Stimulated activated CD4-positive, alpha-beta T cell treated with anti-CD3 and anti-CD28 coated beads, Interleukin-4, amount 100 ng/mL, for 24 hours (primary cell): ENCODE data around the gene FAM131C.
"Not testable (repeated sequence)": the region's sequence is repeated elsewhere in the genome, so short reads cannot be mapped to it uniquely, and the experiment has no call there.

Experiments
- DNase-seq: peaks from one replicate; pipeline ENCODE4 v3.0.0-alpha.2; 2020

The FAM131C gene

DNA sequence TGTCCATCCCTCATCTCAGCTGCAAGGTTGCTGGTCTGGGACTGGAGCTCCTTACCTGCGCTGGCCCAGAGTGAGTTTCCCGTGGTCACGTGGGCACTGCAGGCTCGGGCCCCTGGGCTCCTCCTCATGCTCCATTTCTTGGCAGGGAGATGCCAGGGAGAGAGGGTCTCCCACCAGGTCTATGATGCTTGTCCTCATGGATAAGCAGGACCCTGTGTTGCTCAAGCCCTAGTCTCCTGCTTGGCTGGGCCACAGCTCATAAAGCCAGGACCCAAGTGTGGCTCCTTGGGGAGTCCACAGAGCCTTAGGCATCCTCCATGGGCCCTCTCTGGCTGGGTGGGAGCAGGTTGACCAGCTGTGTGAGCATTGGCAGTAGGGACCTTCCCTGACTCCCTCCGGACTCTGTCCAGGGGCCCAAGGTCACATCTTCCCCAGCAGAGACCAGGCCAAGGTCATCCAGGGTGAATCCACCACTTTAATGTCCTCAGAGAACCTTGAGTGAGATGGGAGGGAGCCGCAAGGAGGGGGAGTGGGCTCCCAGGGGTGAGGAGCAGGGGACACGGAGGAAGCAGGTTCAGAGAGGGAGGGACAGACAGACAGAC, 16.0 kb downstream of the FAM131C start:
- DNase-seq = not testable (repeated sequence)

DNA sequence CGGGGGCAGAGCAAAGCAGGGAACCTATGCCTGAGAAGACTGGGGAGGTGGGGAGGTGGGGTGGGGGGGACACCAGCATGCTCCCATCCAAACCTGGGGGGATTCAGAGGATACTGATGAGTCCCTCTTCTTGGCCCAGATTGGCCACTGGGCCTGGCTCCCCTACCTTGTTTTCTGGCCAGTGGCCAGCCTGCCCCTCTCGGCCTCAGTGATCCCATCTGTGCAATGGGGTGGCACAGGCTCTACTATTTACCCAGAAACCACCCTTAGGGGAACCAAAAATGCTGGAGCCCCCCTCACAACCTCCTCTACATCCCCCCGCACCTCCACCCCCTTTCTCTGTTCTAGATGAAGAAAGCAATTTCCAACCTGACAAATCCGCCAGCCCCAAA, 16.9 kb downstream of the FAM131C start:
- not testable (repeated sequence) for DNase-seq

DNA sequence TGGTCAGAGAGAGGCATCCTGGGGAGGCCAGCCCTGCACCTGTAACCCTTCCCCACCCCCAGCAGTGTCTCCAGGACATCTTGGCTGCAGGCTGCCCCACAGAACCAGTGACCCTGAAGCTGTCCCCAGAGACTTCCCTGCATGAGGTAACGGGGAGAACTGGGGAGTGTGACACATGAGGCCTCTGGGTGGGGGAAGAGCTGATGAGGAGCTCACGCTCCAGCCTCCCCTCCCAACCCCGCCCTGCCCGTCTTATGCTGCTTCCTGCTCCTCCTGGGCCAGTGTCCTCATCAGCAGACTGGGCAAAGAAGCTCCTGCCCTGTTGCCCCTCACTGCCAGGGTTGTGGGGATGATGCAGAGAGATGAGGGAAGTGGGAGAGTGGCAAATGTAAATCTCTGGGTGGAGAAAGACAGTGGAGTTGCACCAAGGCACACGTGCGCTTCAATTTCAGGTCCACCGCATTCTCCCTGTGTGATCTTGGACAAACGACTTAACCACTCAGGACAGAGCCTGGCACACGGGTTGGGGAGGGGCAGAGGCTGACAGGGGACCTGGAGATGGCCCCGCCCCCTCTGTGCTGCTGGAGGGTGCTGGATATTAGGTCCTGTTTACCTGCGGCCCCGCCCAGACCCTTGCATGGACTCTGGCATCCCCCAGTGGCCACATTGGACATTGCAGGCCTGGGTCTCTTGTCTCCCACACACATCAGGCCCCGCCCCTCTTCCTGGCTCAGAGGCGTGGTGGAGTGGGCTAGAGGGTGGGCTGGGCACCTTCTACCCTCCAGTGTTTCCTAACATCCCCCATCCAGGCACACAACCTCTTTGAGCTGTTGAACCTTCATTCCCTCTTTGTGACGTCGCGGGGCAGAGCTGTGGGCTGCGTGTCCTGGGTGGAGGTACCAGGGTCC, 17.6 kb downstream of the FAM131C start:
- peak; percentile 76 for DNase-seq

DNA sequence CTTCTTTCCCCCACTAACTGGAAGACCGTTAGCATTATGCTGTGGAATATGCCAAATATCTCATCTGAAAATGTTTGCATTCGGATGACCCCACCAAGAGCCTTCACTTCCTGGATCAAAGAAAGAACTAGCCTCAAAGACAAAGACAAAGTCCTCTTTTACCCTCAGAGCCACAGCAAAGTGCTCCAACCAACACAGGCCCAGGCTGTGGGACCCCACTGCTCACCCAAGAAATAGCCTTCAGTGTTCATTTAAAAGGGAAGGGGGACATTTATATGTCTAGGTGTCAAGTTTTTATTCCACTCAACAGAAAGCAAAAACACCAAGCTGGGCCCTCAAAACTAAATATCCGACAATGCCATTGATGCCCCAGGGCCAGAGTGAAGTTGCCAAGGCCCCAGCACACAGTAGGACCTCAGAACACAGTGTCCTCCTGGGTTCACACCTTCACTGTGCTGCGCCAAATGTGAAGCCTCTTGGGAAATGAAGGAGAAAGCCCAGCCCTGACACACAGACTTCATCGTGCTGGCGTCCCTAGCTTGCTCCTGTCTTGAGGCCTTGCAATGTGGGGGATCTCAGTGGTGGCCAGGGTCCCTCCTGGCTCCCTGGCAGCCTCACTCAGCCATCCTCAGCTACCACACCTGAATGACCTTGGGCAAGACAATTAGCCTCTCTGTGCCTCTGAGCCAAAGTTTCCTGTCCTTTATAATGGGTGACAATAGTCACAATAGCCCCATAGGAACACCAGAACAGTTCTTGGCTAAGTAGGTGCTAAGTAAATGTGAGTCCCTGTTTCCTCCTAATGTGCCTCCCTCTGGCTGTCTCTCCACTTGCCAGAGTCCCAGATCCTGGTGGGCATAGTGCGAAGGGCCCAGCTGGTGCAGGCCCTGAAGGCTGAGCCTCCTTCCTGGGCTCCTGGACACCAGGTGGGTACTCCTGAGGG, 18.6 kb downstream of the FAM131C start:
- DNase-seq = no peak

DNA sequence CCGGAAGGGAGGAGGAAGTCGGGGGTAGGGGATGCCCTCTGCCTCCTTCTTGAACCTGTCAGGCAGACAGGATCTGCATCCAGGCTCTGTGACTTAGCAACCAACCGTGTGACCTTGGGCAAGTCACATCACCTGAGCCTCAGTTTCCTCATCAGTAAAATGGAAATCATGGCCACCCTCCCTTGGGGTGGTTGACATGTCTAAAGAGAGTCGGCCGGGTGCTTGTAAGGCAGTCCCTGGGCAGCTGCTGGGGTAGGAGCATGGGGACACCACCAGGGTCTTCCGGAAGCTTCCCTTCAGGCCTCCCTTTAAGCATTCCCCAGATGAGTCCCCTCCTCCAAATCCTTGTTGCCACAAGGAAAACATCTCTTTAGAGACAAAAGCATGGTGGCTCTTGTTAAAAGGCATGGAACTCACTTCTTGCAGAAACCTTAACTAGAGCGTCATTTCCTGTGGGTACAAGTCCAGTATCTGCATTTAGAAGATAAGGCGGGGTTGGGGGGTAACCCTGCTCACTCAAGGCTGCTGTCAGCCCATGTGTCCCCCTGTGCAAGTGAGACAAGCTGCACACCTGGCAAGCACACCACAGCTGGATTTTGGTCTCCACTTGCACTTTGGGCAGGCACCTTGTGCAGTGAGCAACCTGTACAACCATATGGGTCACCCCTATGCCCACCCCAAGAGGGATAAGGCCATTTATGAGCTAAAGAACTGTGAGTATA, 19.5 kb downstream of the FAM131C start:
- no peak for DNase-seq

DNA sequence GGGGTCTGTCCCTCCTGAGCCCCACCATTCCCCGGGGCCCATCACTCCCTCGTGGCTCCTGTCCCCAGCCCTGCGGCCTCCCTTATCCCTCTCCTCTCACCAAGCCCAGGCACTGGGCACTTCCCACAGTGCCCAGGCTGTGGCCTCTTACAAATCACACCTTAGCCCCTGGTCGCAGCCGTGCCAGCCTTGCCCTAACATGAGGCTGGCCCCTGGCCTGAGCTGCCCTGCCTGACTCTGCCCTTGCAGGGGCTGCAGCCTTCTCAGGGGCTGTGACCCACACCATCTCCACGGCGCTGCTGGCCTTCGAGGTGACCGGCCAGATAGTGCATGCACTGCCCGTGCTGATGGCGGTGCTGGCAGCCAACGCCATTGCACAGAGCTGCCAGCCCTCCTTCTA, 21.5 kb downstream of the FAM131C start:
- DNase-seq = not testable (repeated sequence)

DNA sequence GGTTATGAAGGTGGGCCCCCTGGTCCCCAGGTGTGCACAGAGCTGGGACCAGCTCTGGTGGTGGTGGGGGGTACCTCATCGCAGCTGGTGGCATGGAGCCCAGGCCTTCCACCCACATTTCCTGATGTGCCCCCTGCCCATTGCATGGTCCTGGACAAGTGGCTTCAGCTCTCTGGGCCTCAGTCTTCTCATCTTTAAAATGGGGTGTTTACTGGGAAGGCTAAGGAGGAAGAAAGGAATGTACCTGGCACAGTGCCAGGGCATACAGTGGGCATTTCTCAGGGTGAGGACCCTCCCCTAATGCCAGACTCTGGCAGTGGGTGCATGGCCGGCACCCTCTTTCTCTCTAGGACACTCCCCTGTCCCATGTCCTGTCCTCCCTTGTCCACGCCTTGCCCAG, 22.4 kb downstream of the FAM131C start:
- DNase-seq = no peak

DNA sequence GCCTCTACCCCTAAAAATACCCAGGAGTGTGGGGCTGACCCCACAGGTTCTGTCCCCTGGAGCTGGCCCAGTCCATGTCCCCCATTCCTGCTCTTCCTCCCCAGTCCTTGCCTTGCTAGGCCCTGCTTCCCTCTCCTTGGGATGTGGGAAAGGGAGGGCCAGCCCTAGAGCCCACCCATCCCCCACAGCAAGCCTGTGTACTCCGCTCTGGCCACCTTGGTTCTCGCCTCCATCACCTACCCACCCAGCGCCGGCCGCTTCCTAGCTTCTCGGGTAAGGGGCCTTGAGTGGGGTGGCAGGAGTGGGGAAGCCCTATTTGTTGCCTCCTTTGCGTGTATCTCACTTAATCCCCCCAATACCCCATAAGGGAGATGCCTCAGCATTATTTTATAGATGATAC, 23.1 kb downstream of the FAM131C start:
- no peak for DNase-seq

DNA sequence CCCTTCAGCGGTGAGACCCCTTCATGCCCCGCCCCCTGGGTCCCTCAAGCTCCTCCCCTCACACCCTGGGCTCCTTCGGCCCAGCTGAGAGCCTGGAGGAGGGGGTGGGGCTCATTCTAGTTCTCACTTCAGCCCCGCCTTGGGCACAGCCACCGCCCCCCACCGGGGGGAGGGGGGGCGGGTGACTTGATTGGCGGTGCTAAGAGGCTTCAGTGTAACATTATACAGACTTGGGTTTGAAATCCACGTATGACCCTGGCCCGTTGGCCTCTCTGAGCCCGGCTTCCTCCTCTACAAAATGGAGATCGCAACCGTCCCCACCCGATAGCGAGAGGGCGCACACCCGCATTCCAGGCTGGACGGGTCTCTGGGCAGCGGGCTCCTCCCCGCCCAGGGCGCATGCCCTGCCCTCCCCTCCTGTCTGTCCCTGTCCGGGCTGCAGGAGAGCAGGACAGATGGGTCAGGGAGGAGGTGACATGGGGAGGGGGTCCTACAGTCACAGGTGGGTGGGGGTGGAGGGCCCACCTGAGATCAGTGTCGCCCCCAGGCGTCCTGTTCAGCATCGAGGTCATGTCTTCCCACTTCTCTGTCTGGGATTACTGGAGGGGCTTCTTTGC, 24.8 kb downstream of the FAM131C start:
- DNase-seq = peak; percentile 17

DNA sequence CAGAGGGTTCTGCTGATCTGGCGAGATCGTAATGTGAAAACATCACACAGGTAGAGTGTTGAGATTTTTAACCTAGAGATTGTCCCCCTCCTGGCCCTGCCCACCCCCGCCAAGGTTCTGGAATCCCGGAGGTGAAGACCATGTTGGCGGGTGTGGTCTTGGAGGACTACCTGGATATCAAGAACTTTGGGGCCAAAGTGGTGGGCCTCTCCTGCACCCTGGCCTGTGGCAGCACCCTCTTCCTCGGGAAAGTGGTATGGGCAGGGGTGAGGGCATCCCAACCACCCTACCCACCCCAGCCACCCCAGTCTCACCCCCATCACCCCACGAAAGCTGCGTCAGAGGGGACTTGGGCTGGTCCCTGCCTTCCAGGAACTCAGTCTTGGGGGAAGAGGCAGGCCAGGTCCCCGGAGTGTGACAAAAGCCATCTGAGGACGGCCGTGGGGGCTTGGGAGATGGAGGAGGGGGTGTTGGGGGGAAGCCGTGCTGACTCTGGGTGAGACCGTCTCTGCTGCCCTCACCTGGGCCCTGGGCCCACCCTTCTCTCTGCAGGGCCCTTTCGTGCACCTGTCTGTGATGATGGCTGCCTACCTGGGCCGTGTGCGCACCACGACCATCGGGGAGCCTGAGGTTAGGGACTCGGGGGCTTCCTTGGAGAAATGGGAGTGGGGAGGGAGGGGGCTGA, 25.5 kb downstream of the FAM131C start:
- no peak for DNase-seq

DNA sequence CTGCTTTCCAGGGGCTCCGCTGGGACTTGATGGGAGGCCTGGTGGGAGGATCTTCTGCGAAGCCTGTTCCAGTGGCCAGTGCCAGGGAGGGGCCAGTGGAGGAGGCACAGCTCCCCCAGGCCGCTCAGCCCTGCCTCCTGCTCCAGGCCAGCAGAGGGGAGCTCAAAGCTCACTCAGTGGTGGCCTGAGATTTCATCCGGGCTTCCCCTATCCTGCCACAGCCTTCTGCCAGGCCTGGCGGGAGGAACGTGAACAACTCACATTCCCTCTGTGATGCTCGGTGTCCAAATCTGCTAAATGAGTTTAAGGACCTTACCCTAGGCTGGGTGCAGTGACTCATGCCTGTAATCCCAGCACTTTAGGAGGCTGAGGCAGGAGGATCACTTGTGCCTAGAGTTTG, 26.6 kb downstream of the FAM131C start:
- DNase-seq = no peak

DNA sequence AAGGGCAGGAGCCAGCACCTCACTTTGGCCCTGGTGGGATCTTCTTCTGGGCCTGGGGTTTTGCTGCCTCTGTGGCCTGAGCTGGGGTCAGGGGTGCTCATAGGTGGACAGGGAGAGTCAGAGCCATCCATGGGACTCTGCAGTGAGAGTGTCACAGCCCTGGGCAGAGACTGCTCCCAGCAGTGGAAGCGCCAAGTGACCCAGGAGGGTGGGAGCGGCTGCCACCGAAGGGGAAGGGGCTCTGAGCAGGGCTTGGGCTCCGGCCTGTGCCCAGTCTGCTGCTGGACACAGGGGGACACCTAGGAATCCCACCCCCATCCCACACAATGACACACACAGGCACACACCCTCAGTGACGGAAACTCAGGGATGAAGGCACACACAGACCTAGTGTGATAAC, 29.5 kb downstream of the FAM131C start:
- DNase-seq = no peak

DNA sequence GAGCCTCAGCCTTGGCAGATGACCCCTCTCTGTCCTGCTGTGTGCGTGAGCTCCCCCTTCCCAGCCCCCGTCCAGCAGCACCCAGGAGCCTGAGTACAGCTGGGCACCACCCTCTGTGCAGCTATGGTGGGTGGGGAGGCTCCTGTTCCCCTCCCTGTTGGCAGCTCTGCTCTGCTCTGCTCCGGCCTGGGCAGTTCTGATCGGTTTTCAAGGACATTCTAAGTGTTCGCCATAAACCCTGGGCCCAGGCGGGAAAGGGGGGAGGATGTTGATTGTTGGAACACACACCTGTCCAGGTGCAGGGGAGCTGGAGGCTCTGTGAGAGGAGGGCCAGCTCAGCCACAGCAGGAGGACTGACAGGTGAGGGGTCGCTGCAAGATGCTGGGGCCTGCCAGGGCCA, 29.9 kb downstream of the FAM131C start, which contains the start of gene CLCNKB:
TSS of gene CLCNKB (plus strand) at position 262 of the 400 bp plus-strand sequence. CDS start 711 bp downstream, outside the sequence.
- no peak for DNase-seq

DNA sequence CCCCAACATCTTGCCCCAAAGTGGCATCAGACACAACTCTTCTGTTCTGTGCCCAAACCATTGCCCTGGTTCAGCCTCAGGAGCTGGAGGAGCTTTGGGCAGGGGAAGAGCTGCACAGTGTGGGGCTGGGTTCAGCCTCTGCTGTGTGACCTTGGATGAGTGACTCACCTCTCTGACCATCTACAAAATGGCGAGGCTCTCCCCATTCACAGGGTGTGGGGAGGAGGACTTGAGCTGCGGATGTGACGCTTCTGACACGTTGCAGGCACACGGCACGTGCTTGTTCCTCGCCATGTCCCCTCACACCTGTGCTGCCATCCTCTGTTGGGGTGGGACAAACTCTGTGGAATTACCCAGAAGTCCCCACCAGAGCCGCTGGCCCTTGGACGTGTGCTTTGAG, 30.8 kb downstream of the FAM131C start:
- DNase-seq = not testable (repeated sequence)

DNA sequence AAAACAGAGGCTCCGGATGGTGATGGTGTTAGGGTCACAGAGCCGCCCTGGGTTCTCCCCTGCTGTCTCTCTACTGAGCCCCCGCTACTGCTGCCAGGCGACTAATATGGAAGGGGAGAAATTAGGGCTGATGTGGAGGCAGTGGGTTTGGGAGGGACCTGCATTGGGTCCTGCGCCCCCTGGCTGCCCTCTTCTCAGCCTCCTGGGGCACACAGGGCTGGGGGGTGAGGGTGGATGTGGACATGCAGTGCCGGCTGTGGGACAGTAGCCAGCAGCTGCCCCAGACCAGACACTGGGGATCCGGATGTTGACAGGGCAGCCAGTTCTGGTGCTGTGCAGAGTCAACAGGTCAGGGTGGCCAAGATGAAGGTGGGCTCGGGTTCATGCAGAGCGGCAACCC, 31.4 kb downstream of the FAM131C start:
- DNase-seq = no peak

DNA sequence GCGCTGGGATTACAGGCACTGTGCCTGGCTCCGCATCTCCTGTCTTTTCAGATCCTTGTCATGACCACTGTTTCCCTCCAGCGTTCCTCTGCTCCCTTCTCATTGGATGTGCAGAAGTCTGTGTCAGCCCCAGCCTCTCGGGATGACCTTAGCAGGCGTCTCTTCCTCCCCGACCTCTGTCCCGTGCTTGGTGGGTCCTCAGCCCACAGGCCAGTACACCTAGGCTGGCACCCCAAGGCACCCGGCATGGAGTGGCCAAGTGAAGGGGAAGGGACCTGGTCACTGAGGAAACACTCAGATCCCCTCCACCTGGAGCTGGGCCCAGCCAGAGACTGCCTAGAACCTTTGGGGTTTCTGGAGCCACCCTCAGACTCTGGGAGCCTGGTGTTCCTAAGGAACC, 32.3 kb downstream of the FAM131C start:
- no peak for DNase-seq

DNA sequence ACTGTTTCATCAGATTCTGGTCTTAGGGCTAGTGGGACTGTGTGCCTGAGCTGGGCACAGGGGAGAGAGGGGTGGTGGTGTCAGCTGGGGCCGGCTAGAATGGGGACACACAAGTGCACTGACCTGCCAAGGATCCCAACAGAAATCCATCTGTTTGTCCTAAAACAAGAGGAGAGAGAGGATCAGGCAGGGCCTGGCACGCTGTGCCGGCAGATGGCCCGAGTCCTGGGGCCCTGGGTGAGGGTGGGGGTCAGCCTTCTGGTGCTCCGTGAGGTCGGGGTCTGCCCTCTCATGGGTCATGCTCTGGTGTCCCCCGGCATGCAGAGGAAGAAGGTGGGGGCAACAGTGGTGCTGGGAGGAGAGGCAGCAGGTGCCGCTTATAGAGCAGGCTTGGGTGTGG, 33.6 kb downstream of the FAM131C start:
- DNase-seq = not testable (repeated sequence)

DNA sequence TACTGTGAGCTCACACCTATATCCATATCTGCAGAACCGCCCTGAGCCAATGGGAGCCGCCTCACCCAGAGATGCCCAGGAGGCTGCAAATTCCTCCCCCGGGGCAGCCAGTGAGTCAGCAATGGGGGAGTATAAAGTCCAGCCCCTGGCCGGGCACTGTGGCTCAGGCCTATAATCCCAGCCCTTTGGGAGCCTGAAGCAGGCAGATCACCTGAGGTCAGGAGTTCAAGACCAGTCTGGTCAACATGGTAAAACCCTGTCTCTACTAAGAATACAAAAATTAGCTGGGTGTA, 34.9 kb downstream of the FAM131C start:
- DNase-seq = no peak

DNA sequence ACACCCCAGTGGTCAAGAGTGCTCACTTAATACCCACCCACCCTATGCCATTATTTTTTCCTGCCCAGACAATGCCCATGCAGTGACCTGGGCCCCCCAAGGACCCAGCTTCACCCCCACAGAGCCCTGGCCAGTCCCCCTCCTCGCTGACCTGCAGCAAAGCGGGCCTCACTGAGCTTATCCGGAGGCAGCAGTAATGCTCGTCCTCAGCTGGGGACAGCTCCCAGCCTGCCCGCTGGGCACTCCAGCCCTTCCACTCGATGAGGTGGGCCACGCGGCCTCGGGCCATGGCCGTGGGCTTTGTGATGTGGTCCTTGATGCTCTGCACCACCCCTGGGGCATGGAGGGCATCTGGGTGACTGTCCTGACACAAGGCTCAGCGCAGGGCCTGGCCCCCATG, 37.0 kb downstream of the FAM131C start:
- not testable (repeated sequence) for DNase-seq

DNA sequence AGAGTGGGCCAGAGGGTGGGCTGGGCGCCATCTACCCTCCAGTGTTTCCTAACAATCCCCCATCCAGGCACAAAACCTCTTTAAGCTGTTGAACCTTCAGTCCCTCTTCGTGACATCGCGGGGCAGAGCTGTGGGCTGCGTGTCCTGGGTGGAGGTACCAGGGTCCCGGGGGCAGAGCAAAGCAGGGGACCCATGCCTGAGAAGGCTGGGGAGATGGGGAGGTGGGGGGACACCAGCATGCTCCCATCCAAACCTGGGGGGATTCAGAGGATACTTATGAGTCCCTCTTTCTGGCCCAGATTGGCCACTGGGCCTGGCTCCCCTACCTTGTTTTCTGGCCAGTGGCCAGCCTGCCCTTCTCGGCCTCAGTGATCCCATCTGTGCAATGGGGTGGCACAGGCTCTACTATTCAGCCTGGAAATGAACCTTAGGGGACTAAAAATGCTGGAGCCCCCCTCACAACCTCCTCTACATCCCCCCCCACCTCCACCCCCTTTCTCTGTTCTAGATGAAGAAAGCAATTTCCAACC, 40.3 kb downstream of the FAM131C start:
- not testable (repeated sequence) for DNase-seq

DNA sequence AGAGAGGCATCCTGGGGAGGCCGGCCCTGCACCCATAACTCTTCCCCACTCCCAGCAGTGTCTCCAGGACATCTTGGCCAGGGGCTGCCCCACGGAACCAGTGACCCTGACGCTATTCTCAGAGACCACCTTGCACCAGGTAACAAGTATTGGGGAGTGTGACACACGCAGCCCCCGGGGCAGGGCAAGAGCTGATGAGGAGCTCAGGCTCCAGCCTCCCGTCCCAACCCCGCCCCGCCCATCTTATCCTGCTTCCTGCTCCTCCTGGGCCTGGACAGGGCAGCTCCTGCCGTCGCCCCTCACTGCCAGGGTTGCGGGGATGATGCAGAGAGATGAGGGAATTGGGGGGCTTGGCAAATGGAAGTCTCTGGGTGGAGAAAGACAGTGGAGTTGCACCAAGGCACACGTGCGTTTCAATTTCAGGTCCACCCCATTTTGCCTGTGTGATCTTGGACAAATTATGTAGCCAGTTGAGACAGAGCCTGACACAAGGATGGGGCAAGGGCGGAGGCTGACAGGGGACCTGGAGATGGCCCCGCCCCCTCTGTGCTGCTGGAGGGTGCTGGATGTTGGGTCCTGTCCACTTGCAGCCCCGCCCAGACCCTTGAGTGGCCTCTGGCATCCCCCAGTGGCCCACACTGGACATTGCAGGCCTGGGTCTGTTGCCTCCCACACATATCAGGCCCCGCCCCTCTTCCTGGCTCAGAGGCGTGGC, 40.9 kb downstream of the FAM131C start:
- DNase-seq = peak; percentile 63
